K562 (cell line): ENCODE data around the gene YAE1. TPM values are rescaled to one million over a fixed set of nuclear protein-coding genes. Genes with fewer than 3 reads are reported as not detected.

ENCODE experiments used
- ATAC-seq: fragments of 200-7000 bp; cut with Tn5 transposase; 3 replicates; pipeline ENCODE4 v1.9.1; 2020; ENCODE audit warnings: moderate library complexity
- BruUV-seq: library from RNA; stranded (reverse); fragments of 400-500 nt; replicated peaks from 2 replicates; lab custom pipeline; 2021; lab: Mats Ljungman, UMichigan
- CTCF ChIA-PET: fragments of 300-600 bp; formaldehyde crosslinking; extraction: SDS; loops from one replicate; lab custom pipeline; 2021; ENCODE audit warnings: low intra/inter-chr PET ratio; lab: Yijun Ruan, JAX
- POLR2A ChIA-PET: fragments of 300-600, 350-650 bp; sonication (Branson Sonifier 250); formaldehyde crosslinking; extraction: SDS; loops from one replicate; lab custom pipeline; 2021; ENCODE audit warnings: antibody characterized with exemption, inconsistent platforms; lab: Yijun Ruan, JAX
- DNase-seq, 4 experiments: peaks; one replicate each; pipeline versions ENCODE4 v3.0.0 to v3.0.0-alpha.2; 2011 to 2018; ENCODE audit warnings: low spot score in 3 of 4, mixed read lengths in 3 of 4; ENCODE audit errors: extremely low read depth in 1 of 4
- FAIRE-seq: peaks from 2 replicates; lab custom pipeline; 2011; peaks lifted over from hg19 to GRCh38; lab: Jason Lieb, UNC
- H2AFZ ChIP-seq: 2 replicates; pipeline ENCODE4 v1.6.0; 2011; ENCODE audit warnings: low read depth, low read length, control low read depth, inconsistent platforms
- H3K27ac ChIP-seq: fragments of 200-600 bp; 3 replicates; pipeline ENCODE4 v1.8.0; 2011; ENCODE audit warnings: low read depth, mild to moderate bottlenecking, control low read depth, inconsistent platforms, low read length, moderate library complexity, mixed read lengths; ENCODE audit errors: extremely low read depth
- H3K27me3 ChIP-seq, 2 experiments: fragments of 300-600 bp in 1 of 2; 2 replicates in 1 of 2; 3 replicates in 1 of 2; pipeline versions ENCODE4 v1.6.0 to v1.8.0; 2011; ENCODE audit warnings: inconsistent platforms in 2 of 2, low read length in 2 of 2, mild to moderate bottlenecking in 1 of 2, mixed read lengths in 1 of 2, moderate library complexity in 1 of 2; ENCODE audit not compliant: control insufficient read depth in 2 of 2, insufficient read depth in 2 of 2
- H3K36me3 ChIP-seq: fragments of 300-600 bp; 3 replicates; pipeline ENCODE4 v1.8.0; 2011; ENCODE audit warnings: mild to moderate bottlenecking, low read length, inconsistent platforms; ENCODE audit not compliant: control insufficient read depth, insufficient read depth
- H3K4me1 ChIP-seq, 2 experiments: fragments of 200-600 bp in 1 of 2; replicated peaks in 1 of 2; 2 replicates in 1 of 2; 3 replicates in 1 of 2; pipeline versions ENCODE4 v1.5.1 to v1.8.0; 2011; ENCODE audit warnings: inconsistent platforms in 2 of 2, low read length in 2 of 2, mild to moderate bottlenecking in 1 of 2, mixed read lengths in 1 of 2, moderate library complexity in 1 of 2; ENCODE audit not compliant: control insufficient read depth in 2 of 2, insufficient read depth in 2 of 2
- H3K4me2 ChIP-seq: 2 replicates; pipeline ENCODE4 v1.6.1; 2011; ENCODE audit warnings: low read length, control low read depth, inconsistent platforms, mixed read lengths; ENCODE audit not compliant: insufficient read depth
- H3K4me3 ChIP-seq: fragments of 200-600 bp; sonication (generic), shearing (Covaris generic); 2 replicates; pipeline ENCODE4 v1.5.1; 2016; ENCODE audit warnings: control low read depth, inconsistent platforms
- H3K79me2 ChIP-seq: fragments of 200-600 bp; 3 replicates; pipeline ENCODE4 v1.8.0; 2011; ENCODE audit warnings: low read length, inconsistent platforms; ENCODE audit not compliant: control insufficient read depth, insufficient read depth
- H3K9ac ChIP-seq, 2 experiments: 2 replicates each; pipeline versions ENCODE4 v1.6.0 to v1.6.1; 2011; ENCODE audit warnings: low read depth in 2 of 2, low read length in 2 of 2, control low read depth in 1 of 2, inconsistent platforms in 1 of 2, mild to moderate bottlenecking in 1 of 2, mixed read lengths in 1 of 2; ENCODE audit not compliant: insufficient read depth in 1 of 2
- H3K9me1 ChIP-seq: one replicate; pipeline ENCODE4 v1.6.0; 2011; ENCODE audit warnings: inconsistent platforms, mild to moderate bottlenecking, low read length, moderate library complexity; ENCODE audit not compliant: control insufficient read depth, insufficient read depth
- H3K9me3 ChIP-seq: replicated peaks from 2 replicates; pipeline ENCODE4 v1.5.1; 2011; ENCODE audit warnings: low read depth, low read length, inconsistent platforms; ENCODE audit not compliant: control insufficient read depth, insufficient read depth
- H4K20me1 ChIP-seq: replicated peaks from 2 replicates; pipeline ENCODE4 v1.6.1; 2011; ENCODE audit warnings: low read length, inconsistent platforms, mixed read lengths; ENCODE audit not compliant: control insufficient read depth, insufficient read depth
- BMI1 ChIP-seq: fragments of 150-350 bp; IDR thresholded peaks from 2 replicates; pipeline ENCODE4 v1.6.1; 2014; ENCODE audit warnings: low read length
- E2F3 ChIP-seq: fragments of 250-450 bp; sonication (Bioruptor Pico); IDR thresholded peaks from 2 replicates; pipeline ENCODE4 v1.4.0; 2020; ENCODE audit warnings: mild to moderate bottlenecking
- GATAD2B ChIP-seq: fragments of 450-650 bp; IDR thresholded peaks from 2 replicates; pipeline ENCODE4 v1.6.1; 2017; ENCODE audit warnings: mild to moderate bottlenecking, borderline replicate concordance
- NR2C2 ChIP-seq, 2 experiments: fragments of 200-800 bp in 1 of 2; sonication (Bioruptor generic) in 1 of 2; sonication (generic) in 1 of 2; formaldehyde crosslinking in 1 of 2; IDR thresholded peaks; 2 replicates each; pipeline versions ENCODE4 v1.6.1 to v1.8.0; 2016 to 2022; ENCODE audit warnings: mild to moderate bottlenecking in 1 of 2, missing compliant biosample characterization in 1 of 2, missing genetic modification characterization in 1 of 2, missing genetic modification reagents in 1 of 2
- OTX1 ChIP-seq: fragments of 450-650 bp; formaldehyde crosslinking; IDR thresholded peaks from 2 replicates; pipeline ENCODE4 v1.4.0; 2022; ENCODE audit warnings: mild to moderate bottlenecking
- RBFOX2 ChIP-seq: fragments of 200-400 bp; formaldehyde crosslinking; IDR thresholded peaks from 2 replicates; pipeline ENCODE4 v1.6.1; 2017; ENCODE audit warnings: low read depth, mild to moderate bottlenecking, low read length, moderate library complexity
- RBM17 ChIP-seq: fragments of 200-400 bp; formaldehyde crosslinking; IDR thresholded peaks from 2 replicates; pipeline ENCODE4 v1.6.1; 2017; ENCODE audit warnings: low read depth, mild to moderate bottlenecking, low read length, borderline replicate concordance
- STAT5B ChIP-seq: fragments of 250-450 bp; sonication (Bioruptor Pico); IDR thresholded peaks from 2 replicates; pipeline ENCODE4 v1.8.0; 2021; ENCODE audit warnings: mild to moderate bottlenecking, inconsistent platforms
- TEAD2 ChIP-seq: fragments of 450-650 bp; IDR thresholded peaks from 2 replicates; pipeline ENCODE4 v1.6.1; 2016; ENCODE audit warnings: missing genetic modification characterization, control low read depth, missing compliant biosample characterization
- WGBS: fragments of 100-300 bp; shearing (Covaris generic); methylation state at CpG from one replicate; pipeline ENCODE4 v1.1.6; 2016; ENCODE audit warnings: low coverage, mixed read lengths; ENCODE audit not compliant: insufficient coverage; ENCODE audit errors: missing lambda C conversion rate; 5-methylcytosine and 5-hydroxymethylcytosine counted together
- in situ Hi-C: fragments of 300-500 bp; cut with MboI; formaldehyde crosslinking; loops from 4 replicates; pipeline ENCODE4 v1.15.0; 2018; ENCODE audit warnings: inconsistent platforms, mixed read lengths
- intact Hi-C: fragments of 100-400 bp; cut with micrococcal nuclease; formaldehyde crosslinking; loops from 2 replicates; pipeline ENCODE4 v1.14.2; 2022
- polyA plus RNA-seq, 8 experiments: library from polyadenylated mRNA; depleted of rRNA in 4 of 8; stranded (reverse) in 5 of 8; unstranded in 3 of 8; fragments of >200 nt; fragmentation: Nextera tagmentation in 2 of 8; fragmentation: Illumina TruSeq in 1 of 8; extraction: Ambion mirVana in 2 of 8; extraction: Trizol in 1 of 8; gene quantifications; 2 replicates each; pipeline versions ENCODE4 v1.2.1 to v1.2.3, GENCODE V29; 2011 to 2014; ENCODE audit warnings: inconsistent platforms in 1 of 8, missing spikeins in 1 of 8
- total RNA-seq, 7 experiments: library from RNA; depleted of rRNA in 6 of 7; stranded (reverse); fragments of >200 nt in 6 of 7; fragmentation: Illumina TruSeq in 2 of 7; extraction: Trizol in 2 of 7; gene quantifications; 2 replicates each; pipeline versions ENCODE4 v1.2.1 to v1.2.3, GENCODE V29; 2011 to 2021; ENCODE audit warnings: low replicate concordance in 1 of 7
- TF ChIP-seq, protein P1 (sequence below): fragments of 450-650 bp; IDR thresholded peaks from 2 replicates; pipeline ENCODE4 v1.6.1; 2016; ENCODE audit warnings: borderline replicate concordance
- TF ChIP-seq, protein P2 (sequence below): fragments of 450-650 bp; conservative IDR thresholded peaks from 2 replicates; pipeline ENCODE4 v1.6.1; 2016; ENCODE audit warnings: missing genetic modification characterization, low read depth, mild to moderate bottlenecking, missing compliant biosample characterization, moderate library complexity
- TF ChIP-seq, protein P3 (sequence below): fragments of 450-650 bp; IDR thresholded peaks from 2 replicates; pipeline ENCODE4 v1.6.1; 2016; ENCODE audit warnings: low read depth

The YAE1 gene
- total and polyA plus RNA-seq, 9 of the 15 experiments (the other 6 are each of a cell fraction or from before 2014, with no cell fraction given): 15.2 to 63.4 (median 30.1) TPM

GRCh38 chr7:39609935-39610263 is 43.7 kb downstream of the YAE1 start:
- no peaks in the 10 kb centered on the region for H3K79me2 ChIP-seq
- DNase-seq: no peak
- H3K9ac ChIP-seq: peak overlapping the region in 1 of 2 experiments; percentile 61; a peak in 2 of 4 replicates
- no peaks in the 10 kb centered on the region for H3K9me3 ChIP-seq
- no peaks in the 10 kb centered on the region for H3K27me3 ChIP-seq
- ChIA-PET CTCF (no interaction called here), POLR2A (interaction anchor here (0.6 to 4.6 kb wide), 4 partner anchors 9 to 24 kb away, joined by 3 to 22 read pairs (median 3); partner anchors contain the start of gene RALA)
- H3K36me3 ChIP-seq: no peaks in the 10 kb centered on the region
- no peak overlapping the region for H2AFZ ChIP-seq
- FAIRE-seq: no peak
- ATAC-seq: no peak; the same call in 2 of the 3 replicates
- peaks cover 4 to 6% of the 10 kb centered on the region in 2 experiments; a peak in 3 of 5 replicates for H3K4me1 ChIP-seq
- no TSS peak for BruUV-seq
- in situ Hi-C loops: no loop called here
- H3K27ac ChIP-seq: no peak overlapping the region
- H3K9me1 ChIP-seq: no peaks in the 10 kb centered on the region
- intact Hi-C loops: no loop called here
- no peaks in the 10 kb centered on the region for H4K20me1 ChIP-seq
- 52% methylated on average over 5 of the region's 5 CpGs for WGBS
- H3K4me3 ChIP-seq: no peak overlapping the region
- H3K4me2 ChIP-seq: no peak overlapping the region; the same call in 1 of the 2 replicates
- TF ChIP-seq E2F3 (CRISPR knock-in tag) (no peak), GATAD2B (no peak), RBFOX2 (no peak), NR2C2 (CRISPR knock-in tag; IDR thresholded peaks at IDR 0.05) (no peak), NR2C2 (tag; IDR thresholded peaks at IDR 0.05) (no peak), RBM17 (no peak), TEAD2 (no peak), STAT5B (CRISPR knock-in tag) (no peak), BMI1 (no peak), OTX1 (CRISPR knock-in tag) (no peak)
- TF ChIP-seq, protein P1, sequence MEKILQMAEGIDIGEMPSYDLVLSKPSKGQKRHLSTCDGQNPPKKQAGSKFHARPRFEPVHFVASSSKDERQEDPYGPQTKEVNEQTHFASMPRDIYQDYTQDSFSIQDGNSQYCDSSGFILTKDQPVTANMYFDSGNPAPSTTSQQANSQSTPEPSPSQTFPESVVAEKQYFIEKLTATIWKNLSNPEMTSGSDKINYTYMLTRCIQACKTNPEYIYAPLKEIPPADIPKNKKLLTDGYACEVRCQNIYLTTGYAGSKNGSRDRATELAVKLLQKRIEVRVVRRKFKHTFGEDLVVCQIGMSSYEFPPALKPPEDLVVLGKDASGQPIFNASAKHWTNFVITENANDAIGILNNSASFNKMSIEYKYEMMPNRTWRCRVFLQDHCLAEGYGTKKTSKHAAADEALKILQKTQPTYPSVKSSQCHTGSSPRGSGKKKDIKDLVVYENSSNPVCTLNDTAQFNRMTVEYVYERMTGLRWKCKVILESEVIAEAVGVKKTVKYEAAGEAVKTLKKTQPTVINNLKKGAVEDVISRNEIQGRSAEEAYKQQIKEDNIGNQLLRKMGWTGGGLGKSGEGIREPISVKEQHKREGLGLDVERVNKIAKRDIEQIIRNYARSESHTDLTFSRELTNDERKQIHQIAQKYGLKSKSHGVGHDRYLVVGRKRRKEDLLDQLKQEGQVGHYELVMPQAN: no peak
- TF ChIP-seq, protein P2, sequence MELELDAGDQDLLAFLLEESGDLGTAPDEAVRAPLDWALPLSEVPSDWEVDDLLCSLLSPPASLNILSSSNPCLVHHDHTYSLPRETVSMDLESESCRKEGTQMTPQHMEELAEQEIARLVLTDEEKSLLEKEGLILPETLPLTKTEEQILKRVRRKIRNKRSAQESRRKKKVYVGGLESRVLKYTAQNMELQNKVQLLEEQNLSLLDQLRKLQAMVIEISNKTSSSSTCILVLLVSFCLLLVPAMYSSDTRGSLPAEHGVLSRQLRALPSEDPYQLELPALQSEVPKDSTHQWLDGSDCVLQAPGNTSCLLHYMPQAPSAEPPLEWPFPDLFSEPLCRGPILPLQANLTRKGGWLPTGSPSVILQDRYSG (tag): no peak
- TF ChIP-seq, protein P3, sequence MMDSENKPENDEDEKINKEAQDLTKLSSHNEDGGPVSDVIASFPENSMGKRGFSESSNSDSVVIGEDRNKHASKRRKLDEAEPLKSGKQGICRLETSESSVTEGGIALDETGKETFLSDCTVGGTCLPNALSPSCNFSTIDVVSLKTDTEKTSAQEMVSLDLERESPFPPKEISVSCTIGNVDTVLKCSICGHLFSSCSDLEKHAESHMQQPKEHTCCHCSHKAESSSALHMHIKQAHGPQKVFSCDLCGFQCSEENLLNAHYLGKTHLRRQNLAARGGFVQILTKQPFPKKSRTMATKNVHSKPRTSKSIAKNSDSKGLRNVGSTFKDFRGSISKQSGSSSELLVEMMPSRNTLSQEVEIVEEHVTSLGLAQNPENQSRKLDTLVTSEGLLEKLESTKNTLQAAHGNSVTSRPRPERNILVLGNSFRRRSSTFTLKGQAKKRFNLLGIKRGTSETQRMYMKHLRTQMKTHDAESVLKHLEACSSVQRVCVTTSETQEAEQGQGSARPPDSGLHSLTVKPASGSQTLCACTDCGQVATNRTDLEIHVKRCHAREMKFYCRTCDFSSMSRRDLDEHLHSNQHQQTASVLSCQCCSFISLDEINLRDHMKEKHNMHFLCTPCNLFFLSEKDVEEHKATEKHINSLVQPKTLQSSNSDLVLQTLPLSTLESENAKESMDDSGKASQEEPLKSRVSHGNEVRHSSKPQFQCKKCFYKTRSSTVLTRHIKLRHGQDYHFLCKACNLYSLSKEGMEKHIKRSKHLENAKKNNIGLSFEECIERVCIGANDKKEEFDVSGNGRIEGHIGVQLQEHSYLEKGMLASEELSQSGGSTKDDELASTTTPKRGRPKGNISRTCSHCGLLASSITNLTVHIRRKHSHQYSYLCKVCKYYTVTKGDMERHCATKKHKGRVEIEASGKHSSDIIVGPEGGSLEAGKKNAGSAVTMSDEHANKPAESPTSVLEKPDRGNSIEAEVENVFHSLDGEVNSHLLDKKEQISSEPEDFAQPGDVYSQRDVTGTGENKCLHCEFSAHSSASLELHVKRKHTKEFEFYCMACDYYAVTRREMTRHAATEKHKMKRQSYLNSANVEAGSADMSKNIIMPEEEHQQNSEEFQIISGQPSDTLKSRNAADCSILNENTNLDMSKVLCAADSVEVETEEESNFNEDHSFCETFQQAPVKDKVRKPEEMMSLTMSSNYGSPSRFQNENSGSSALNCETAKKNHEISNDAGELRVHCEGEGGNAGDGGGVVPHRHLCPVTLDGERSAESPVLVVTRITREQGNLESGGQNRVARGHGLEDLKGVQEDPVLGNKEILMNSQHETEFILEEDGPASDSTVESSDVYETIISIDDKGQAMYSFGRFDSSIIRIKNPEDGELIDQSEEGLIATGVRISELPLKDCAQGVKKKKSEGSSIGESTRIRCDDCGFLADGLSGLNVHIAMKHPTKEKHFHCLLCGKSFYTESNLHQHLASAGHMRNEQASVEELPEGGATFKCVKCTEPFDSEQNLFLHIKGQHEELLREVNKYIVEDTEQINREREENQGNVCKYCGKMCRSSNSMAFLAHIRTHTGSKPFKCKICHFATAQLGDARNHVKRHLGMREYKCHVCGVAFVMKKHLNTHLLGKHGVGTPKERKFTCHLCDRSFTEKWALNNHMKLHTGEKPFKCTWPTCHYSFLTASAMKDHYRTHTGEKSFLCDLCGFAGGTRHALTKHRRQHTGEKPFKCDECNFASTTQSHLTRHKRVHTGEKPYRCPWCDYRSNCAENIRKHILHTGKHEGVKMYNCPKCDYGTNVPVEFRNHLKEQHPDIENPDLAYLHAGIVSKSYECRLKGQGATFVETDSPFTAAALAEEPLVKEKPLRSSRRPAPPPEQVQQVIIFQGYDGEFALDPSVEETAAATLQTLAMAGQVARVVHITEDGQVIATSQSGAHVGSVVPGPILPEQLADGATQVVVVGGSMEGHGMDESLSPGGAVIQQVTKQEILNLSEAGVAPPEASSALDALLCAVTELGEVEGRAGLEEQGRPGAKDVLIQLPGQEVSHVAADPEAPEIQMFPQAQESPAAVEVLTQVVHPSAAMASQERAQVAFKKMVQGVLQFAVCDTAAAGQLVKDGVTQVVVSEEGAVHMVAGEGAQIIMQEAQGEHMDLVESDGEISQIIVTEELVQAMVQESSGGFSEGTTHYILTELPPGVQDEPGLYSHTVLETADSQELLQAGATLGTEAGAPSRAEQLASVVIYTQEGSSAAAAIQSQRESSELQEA: no peak
